MCF 10A (cell line): Measurements from ENCODE around the gene TBCD. TPM values are rescaled to one million over a fixed set of nuclear protein-coding genes. Genes with fewer than 3 reads are reported as not detected.

Experiments used
- BruUV-seq: library from RNA; stranded (reverse); fragments of 400-500 nt; replicated peaks from 2 replicates; lab custom pipeline; 2021; lab: Mats Ljungman, UMichigan
- CTCF ChIA-PET: fragments of 300-600 bp; sonication (Branson Sonifier 250); formaldehyde crosslinking; extraction: SDS; loops from one replicate; lab custom pipeline; 2021; ENCODE audit warnings: antibody characterized with exemption, inconsistent platforms; lab: Yijun Ruan, JAX
- POLR2A ChIA-PET: fragments of 300-600, 350-650 bp; sonication (Branson Sonifier 250); formaldehyde crosslinking; extraction: SDS; loops from one replicate; lab custom pipeline; 2020; ENCODE audit warnings: antibody characterized with exemption, inconsistent platforms; lab: Yijun Ruan, JAX
- DNase-seq: peaks from one replicate; pipeline ENCODE4 v3.0.0-alpha.2; 2018; ENCODE audit not compliant: unreplicated experiment
- H3K27ac Mint-ChIP-seq: one replicate; pipeline ENCODE4 v1.8.0; 2022; ENCODE audit warnings: mild to moderate bottlenecking, low read depth, mixed read lengths; ENCODE audit not compliant: unreplicated experiment
- H3K27me3 Mint-ChIP-seq: one replicate; pipeline ENCODE4 v1.8.0; 2022; ENCODE audit warnings: mixed read lengths; ENCODE audit not compliant: insufficient read depth, unreplicated experiment
- H3K36me3 Mint-ChIP-seq: one replicate; pipeline ENCODE4 v1.8.0; 2022; ENCODE audit warnings: mild to moderate bottlenecking, moderate library complexity, mixed read lengths; ENCODE audit not compliant: insufficient read depth, unreplicated experiment
- H3K4me1 Mint-ChIP-seq: one replicate; pipeline ENCODE4 v1.8.0; 2022; ENCODE audit warnings: mixed read lengths; ENCODE audit not compliant: insufficient read depth, unreplicated experiment
- H3K4me3 Mint-ChIP-seq: one replicate; pipeline ENCODE4 v1.8.0; 2022; ENCODE audit warnings: mild to moderate bottlenecking, moderate library complexity, mixed read lengths; ENCODE audit not compliant: unreplicated experiment
- H3K9me3 Mint-ChIP-seq: one replicate; pipeline ENCODE4 v1.8.0; 2022; ENCODE audit warnings: mixed read lengths; ENCODE audit not compliant: unreplicated experiment
- intact Hi-C: fragments of 100-400 bp; cut with micrococcal nuclease; formaldehyde crosslinking; loops from 2 replicates; pipeline ENCODE4 v1.14.1; 2022
- total RNA-seq: library from RNA; stranded (reverse); gene quantifications from 2 replicates; pipeline ENCODE4 v1.2.3, GENCODE V29; 2022
- TF ChIP-seq, protein P1 (sequence below): fragments of 200-600 bp; IDR thresholded peaks from one replicate; pipeline ENCODE4 v1.8.0; 2022; ENCODE audit warnings: antibody characterized with exemption, mild to moderate bottlenecking; ENCODE audit not compliant: unreplicated experiment

TBCD gene
- total RNA-seq, 1 experiment from 2014 or later, result 76.2 TPM

DNA sequence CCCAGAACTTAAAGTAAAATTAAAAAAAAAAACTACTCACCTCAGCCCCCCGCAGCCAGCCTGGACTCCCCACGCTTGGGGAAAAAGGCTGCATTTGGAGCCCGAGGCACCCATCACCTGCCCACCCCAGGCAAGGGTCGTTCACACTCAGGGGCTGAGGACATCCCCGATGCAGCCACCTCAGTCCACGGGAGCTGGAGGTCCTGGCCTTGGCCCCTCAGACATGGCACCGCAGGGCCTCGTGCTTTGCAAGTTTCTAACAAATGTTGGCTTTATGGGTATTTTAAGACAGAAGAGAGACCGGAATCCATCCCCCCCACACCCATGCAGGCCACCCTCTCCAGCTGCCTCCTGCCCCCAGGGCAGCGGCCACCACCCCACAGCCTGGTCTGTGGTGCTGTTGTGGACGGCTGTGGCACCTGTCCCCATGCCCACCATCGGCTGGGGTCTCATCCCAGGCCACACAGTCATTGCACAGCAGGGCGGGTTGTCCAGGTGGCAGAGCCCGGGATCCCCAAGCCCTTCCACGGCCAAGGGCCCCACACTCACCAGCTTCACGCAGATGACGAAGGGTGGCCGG is 204.4 kb downstream of the TBCD start:
- H3K4me1 Mint-ChIP-seq, result no peaks in the 10 kb centered on the region
- DNase-seq, result no peak
- POLR2A ChIA-PET, result no interaction called here
- H3K27ac Mint-ChIP-seq, result no peak overlapping the region
- H3K4me3 Mint-ChIP-seq, result no peak overlapping the region
- H3K9me3 Mint-ChIP-seq, result peaks cover 9% of the 10 kb centered on the region
- H3K36me3 Mint-ChIP-seq, result peaks cover 6% of the 10 kb centered on the region
- CTCF ChIA-PET, result no interaction called here
- no peaks in the 10 kb centered on the region for H3K27me3 Mint-ChIP-seq
- TF ChIP-seq, protein P1, sequence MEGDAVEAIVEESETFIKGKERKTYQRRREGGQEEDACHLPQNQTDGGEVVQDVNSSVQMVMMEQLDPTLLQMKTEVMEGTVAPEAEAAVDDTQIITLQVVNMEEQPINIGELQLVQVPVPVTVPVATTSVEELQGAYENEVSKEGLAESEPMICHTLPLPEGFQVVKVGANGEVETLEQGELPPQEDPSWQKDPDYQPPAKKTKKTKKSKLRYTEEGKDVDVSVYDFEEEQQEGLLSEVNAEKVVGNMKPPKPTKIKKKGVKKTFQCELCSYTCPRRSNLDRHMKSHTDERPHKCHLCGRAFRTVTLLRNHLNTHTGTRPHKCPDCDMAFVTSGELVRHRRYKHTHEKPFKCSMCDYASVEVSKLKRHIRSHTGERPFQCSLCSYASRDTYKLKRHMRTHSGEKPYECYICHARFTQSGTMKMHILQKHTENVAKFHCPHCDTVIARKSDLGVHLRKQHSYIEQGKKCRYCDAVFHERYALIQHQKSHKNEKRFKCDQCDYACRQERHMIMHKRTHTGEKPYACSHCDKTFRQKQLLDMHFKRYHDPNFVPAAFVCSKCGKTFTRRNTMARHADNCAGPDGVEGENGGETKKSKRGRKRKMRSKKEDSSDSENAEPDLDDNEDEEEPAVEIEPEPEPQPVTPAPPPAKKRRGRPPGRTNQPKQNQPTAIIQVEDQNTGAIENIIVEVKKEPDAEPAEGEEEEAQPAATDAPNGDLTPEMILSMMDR, result no peak
- BruUV-seq, result no TSS peak
- intact Hi-C loops, result no loop called here

DNA sequence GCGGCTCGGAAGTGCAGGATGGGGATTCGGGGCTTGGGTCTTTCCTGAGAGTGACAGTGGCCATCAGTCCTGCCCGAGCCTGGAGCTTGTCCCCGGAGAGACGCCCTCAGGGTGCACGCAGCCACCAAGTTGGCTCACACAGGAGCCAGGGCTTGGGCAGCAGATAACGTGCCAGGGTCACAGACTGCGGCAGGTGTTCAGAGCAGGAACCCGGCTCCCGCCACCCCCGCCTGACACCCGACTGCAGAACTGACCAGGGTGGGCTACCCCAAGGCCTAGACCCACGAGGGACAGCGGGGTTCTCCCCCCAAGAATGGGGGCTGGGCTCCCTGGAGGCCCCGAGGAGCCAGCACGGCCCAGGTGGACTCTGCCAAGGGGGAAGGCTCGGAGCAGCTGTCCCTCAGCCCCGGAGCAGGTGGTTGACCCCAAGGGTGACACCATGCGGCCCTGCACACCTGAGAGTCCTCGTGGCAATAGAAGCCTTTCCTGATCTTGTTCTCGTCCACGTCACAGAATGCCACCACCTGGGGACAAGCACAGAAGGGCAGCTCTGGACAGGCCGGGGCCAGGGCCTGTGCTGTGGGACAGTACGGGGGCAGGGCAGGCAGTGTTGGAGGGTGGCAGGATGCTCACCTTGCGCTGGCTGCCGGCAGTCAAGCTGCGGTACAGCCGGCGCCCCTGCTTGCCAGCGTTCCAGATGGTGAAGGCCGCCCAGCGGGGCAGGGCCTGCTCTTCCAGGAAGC is 205.0 kb downstream of the TBCD start:
- no TSS peak for BruUV-seq
- Mint-ChIP-seq H3K27me3 (no peaks in the 10 kb centered on the region), H3K4me1 (no peaks in the 10 kb centered on the region), H3K4me3 (no peak overlapping the region), H3K36me3 (peaks cover 6% of the 10 kb centered on the region), H3K27ac (no peak overlapping the region), H3K9me3 (peaks cover 9% of the 10 kb centered on the region)
- no peak for DNase-seq
- CTCF ChIA-PET, result no interaction called here
- POLR2A ChIA-PET, result no interaction called here
- TF ChIP-seq, protein P1, result no peak
- intact Hi-C loops, result no loop called here

DNA sequence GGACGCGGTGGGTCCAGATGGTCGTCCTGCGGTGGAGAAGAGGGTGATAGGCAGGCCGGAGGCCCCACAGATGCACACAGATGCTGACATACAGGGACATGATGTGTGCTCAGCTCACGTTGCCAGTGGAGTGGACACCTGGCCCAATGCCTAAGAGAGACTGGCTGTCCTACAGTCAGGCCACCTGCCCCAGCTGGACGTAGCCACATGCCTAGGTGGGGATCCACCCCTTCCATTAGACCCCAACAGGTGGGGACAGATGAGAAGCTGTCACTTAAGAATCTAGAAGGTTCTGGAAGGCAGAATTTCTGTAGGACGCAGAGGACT is 205.6 kb downstream of the TBCD start:
- ChIA-PET POLR2A (no interaction called here), CTCF (no interaction called here)
- Mint-ChIP-seq H3K27ac (no peak overlapping the region), H3K9me3 (peaks cover 8% of the 10 kb centered on the region), H3K4me1 (no peaks in the 10 kb centered on the region), H3K4me3 (no peak overlapping the region), H3K27me3 (no peaks in the 10 kb centered on the region), H3K36me3 (peaks cover 6% of the 10 kb centered on the region)
- DNase-seq, result no peak
- BruUV-seq, result no TSS peak
- TF ChIP-seq, protein P1, result no peak
- intact Hi-C loops, result no loop called here

DNA sequence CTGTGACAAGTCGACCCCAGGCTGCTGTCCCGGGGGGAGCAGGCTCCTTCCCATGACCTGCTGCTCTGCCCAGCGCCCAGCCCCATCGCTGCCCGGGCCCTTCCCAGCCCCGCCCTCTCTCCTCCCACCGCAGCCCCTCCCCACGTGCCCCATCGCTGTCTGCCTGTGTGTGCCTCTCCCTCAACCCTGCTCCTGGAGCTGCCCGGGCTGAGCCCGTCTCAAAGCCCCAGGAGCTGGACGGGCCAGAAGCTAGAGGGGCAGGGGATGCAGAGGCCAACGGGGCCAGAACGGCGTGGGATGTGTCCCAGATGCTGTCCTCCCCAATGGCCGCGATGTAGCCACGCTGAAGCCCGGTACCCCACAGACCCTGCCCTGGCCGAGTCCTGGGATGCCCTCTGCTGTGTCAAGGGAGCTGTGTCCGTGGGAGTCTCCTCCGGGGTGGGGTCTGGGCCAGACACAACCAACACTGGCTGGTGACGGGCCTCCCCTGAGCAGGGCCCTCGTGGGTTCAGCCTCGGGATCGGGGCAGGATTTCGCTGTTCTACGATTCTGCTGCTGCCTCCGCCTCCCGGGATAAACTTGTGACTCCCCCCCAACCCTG is 206.2 kb downstream of the TBCD start:
- Mint-ChIP-seq H3K4me3 (no peak overlapping the region), H3K9me3 (peaks cover 2% of the 10 kb centered on the region), H3K27ac (no peak overlapping the region), H3K36me3 (peaks cover 6% of the 10 kb centered on the region), H3K4me1 (no peaks in the 10 kb centered on the region), H3K27me3 (no peaks in the 10 kb centered on the region)
- CTCF ChIA-PET, result interaction anchor here (0.5 kb wide), 1 partner anchor 26 kb away, joined by 3 read pairs; no protein-coding TSS in a partner anchor
- TF ChIP-seq, protein P1, result no peak
- intact Hi-C loops, result no loop called here
- BruUV-seq, result no TSS peak
- POLR2A ChIA-PET, result no interaction called here
- DNase-seq, result no peak
